Effector CD4-positive, alpha-beta T cell (primary cell): Measurements from ENCODE around the gene HPRT1.

ENCODE experiments used
- DNase-seq: peaks from one replicate; pipeline ENCODE4 v3.0.0-alpha.2; 2020

Gene HPRT1

DNA sequence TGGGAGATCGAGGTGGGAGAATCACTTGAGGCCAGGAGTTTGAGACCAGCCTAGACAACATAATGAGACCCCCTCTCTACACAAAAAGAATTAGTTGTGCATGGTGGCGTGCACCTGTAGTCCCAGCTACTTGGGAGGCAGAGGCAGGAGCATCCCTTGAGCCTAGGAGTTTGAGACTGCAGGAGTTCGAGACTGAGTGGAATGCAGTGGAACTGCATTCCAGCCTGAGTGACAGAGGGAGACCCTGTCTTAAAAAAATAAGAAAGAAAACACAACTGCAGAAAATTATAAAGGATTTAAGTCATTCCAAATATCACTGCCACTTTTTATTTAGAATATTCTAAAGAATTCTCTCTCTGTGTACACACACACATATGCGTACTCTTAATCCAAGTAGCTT lies 18.4 kb downstream of the HPRT1 start:
- DNase-seq: no peak

DNA sequence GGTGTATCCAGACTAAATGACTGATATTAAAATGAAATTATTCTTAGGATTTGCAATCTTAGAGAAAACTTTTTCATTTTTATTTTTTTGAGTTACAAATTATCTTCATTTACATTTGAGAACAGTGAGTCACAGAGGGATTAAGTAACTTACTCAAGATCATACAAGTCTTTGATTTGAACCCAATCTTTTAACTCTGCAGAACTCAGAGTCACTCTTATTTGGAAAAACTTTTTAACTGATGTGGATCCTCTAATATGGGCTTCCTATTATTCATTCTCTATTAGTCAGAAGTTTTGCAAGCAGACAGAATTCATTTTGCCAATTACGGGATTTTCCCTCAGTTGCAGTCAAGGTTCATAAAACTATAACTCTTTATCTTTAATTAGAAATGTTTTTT lies 20.1 kb downstream of the HPRT1 start:
- DNase-seq: no peak

DNA sequence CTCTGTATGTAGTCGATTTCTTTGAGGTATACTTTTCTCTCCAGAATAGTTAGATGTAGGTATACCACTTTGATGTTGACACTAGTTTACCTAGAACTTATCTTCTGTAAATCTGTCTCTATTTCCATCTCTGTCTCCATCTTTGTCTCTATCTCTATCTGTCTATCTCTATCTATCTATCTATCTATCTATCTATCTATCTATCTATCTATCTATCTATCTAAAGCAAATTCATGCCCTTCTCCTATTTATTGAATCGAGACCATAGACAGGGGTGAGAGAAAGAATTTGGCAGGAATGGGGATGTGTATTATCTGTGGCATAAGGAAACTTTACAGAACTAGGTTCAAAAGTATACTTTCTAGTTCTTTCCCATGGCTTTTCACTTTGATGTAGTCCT lies 21.4 kb downstream of the HPRT1 start:
- DNase-seq: no peak

DNA sequence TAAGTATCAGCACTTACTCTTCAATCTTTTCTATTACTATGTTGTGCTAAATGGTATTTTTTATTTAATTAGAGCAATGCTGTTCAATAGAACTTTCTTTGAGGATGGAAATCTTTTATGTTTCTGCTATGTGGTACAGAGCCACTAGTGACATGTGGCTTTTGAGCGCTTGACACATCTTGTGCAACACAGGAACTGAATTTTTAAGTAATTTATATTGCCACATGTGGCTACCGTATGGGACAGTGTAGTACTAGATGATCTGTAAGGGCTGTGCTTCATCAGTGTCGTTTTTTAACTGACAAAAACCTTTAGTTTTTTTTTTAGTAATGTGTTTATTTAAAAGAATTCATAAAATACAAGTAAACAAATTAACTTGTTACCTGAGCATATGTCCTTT lies 22.4 kb downstream of the HPRT1 start:
- DNase-seq: no peak

DNA sequence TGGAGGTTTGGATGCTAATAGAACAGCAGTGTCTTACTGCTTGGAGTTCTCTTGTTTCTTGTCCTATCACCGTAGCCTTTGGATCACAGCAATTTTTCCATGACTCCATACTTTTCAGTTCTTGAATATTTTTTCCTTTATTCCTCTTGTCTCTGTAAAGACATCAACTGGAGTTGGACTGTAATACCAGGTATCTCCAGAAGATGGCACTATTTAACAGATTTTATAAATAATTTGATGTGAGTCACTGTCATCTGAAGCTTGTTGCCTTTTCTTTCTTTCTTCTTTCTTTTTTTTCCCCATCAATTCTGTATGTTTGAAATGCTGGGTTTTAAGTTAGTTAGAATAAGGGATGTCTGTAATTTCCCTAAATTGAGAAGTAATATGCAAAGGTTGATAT lies 24.1 kb downstream of the HPRT1 start:
- DNase-seq: no peak

DNA sequence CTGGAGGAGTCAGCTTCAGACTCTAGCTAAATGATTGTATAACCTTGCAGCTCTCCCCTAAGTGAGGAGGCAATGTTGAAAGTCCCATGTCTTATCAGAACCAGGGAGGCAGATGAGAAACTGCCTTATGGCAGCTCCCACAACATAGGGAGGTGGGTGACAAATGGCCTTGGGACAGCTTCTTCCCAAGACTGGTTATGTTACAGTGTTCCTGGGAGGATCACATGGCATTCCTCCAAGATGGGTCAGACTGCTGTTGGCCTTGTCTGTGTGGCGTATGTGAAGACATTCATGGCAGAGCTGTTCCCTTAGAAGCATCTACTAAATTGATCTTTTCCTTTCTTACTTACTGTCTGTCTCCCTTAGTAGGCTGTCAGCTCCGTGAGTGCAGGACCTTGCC lies 42.0 kb downstream of the HPRT1 start:
- DNase-seq: no peak

DNA sequence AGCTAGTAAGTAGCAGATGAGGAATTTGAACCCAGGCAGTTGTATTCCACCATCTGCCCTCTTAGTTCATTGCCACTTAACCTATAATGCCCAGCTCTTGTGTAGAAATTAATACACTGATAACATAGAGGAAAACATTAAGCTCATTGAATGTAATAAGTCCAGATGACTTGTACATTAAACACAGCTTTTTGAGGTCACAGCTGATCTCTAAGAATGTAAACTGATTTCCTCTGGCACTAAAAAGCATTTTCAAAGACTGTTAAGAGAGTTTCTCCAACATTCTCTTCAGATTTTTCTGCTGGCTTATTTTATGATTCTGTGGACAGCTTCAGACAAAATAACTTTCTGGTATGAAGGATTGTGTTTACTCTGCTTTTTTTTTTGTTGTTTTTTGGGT lies 42.7 kb downstream of the HPRT1 start:
- DNase-seq: no peak

DNA sequence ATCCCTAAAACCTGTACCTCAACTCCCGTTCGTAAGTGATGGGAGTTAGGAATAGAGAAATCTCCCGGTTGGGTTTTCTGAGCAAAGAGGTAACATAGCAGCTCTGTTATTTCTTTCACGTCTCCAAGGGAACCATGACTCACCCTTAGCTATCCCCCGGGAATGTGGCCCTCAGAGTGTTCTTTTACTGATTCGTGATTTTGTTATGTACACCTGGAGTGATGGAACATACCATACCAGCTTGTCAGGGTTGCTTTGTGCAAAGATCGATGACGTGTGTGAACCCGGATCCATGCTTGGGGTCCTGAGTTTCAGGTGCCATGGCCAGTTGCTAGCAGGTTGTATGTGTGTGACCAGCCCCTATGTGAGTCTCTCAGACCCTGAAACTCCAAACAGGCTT lies 52.6 kb downstream of the HPRT1 start:
- DNase-seq: no peak

DNA sequence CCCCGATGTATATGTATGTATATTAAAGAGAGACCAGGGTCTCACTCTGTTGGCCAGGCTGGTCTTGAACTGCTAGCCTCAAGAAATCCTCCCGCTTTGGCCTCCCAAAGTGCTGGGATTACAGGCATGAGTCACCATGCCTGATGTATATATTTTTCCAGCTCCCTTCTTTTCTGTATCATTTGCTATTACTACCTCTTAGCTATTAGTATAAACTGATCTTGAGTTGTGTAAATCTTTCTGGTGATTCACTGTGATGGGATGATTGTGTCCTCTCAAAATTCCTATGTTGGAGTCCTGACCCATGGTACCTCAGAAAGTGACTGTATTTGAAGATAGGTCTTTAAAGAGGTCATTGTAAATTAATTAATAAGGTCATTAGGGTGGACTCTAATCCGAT lies 53.1 kb downstream of the HPRT1 start:
- no peak for DNase-seq

DNA sequence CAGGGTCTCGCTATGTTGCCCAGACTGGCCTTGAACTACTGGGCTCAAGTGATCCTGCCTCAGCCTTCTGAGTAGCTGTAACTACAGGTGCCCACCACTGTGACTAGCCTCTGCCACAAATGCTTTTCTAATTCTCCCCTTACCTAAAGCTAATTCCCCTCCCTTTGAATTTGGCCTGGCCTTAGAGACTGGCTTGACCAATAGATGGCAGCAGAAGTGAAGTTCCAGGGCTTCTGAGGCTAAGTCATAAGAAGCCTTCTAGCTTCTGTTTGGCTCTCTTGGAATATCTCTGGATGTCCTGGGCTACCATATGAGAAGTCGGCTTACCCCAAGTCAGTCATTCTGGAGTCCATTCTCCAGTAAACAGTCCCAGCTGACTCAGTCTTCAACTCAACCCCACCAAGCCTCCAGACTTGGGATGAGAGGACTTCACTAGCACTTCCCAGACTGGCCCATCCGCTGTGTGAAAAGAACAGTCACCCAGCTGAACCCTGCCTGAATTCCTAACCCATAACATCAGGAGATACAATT lies 61.0 kb downstream of the HPRT1 start:
- no peak for DNase-seq

DNA sequence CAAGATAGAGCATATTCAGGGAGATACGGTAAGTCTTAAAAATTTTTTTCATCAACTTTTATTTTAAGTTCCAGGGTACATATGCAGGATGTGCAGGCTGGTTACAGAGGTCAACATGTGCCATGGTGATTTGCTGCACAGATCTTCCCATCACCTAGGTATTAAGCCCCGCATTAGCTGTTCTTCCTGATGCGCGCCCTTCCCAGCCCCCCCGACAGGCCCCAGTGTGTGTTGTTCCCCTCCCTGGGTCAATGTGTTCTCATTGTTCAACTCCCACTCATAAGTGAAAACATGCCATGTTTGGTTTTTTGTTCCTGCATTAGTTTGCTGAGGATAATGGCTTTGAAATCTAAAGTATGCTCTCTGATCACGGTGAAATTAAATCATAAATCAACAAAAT lies 64.2 kb downstream of the HPRT1 start:
- no peak for DNase-seq

DNA sequence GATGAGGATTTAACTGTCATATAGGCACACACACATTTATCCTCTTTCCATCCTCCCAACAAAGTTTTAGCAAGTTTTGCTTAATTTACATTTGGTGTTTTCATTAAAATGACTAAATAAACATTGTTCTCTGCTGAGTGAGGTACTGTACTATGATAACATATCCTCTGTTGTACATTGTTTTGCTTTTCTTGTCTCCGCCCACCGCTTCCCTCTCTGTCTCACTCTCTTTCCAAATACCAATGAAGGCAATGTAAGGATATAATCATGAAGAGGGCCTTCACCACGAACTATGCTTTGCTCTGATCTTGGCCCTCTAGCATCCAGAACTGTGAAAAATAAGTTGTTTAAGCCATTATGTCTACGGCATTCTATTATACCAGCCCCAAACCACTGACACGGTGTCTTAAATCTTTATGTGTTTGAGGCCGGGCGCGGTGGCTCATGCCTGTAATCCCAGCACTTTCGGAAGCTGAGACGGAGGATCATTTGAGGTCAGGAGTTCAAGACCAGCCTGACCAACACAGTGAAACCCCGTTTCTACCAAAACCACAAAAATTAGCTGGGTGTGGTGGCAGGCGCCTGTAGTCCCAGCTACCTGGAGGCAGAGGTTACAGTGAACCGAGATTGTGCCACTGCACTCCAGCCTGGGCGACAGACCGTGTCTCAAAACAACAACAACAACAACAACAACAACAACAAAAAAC lies 65.3 kb downstream of the HPRT1 start:
- DNase-seq: no peak

DNA sequence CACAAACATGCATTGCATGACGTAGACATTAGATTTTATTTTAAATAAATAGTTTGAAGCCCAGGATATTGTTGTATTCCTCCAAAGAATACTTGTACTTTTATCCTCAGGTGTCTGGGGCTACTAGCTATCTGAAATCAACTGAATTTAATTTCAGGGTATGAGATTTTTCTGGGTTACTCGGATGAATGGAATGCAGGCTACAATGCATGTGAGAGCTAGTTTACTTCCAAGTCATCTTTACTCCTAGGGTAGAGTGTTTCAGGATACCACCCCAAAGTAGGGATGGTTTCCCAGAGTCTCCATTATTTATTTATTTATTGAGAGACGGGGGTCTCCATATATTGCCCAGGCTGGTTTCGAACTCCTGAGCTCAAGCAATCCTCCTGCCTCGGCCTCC lies 66.4 kb downstream of the HPRT1 start:
- no peak for DNase-seq

DNA sequence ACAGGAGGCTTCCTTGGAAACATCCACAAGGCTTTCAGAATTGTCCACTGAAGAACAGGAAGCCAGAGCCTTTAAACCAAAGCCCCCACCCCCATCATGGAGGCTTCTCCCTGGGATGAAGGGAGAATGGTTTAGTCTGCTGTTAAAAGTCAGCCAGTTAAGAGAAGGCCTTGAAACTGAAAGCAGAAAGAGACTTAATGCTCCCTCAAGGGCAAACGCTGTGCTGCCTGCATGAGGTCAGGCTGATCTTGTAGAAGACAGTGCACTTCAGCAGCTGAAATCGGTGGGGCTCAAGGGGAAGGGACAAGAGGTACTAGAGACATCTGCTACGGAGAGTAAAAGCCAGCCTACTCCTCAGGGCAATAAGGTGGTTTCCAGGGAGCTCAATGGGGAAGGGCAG lies 69.0 kb downstream of the HPRT1 start:
- DNase-seq: no peak

DNA sequence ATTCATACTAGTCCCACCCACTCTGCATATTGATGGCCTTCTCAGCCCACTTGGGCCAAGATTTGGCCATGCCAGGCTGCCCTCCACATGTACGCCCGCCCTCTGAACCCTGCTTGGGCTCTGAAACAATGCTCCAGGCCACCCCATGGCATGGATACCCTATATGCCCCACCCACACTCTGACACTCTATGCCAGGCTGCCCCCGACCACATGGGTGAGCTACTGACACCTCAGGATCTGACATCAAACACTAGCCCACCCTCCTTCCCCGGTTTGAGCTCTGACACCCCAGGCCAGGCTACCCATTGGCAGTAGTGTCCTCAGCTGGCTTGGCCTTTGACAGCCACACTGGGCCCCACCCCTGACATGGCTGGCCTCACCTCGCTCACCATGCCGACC lies 69.5 kb downstream of the HPRT1 start:
- no peak for DNase-seq

DNA sequence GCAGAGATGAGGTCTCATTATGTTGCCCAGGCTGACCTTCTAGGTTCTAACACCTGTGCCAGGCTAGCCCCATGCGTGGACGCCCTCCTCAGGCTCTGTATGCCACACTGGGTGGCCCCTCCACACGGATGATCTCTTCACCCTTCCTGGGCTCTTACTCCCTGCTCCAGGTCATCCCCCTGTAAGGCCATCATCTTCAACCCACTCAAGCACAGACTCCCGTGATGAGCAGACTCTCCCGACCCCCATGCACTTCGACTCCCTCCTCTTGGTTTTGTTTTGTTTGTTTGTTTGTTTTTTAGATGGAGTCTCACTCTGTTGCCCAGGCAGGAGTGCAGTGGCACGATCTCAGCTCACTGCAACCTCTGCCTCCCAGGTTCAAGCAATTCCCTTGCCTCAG lies 70.9 kb downstream of the HPRT1 start:
- no peak for DNase-seq

DNA sequence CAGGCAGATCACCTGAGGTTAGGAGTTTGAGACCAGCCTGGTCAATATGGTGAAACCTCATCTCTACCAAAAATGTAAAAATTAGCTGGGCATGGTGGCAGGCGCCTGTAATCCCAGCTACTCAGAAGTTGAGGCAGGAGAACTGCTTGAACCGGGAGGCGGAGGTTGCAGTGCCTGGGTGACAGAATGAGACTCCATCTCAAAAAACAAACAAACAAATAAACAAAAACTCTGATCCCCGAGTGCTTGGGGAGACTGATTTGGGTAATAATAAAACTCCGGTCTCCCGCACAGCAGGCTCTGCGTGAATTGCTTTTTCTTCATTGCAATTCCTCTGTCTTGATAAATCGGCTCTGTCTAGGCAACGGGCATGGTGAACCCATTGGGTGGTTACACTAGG lies 73.4 kb downstream of the HPRT1 start:
- DNase-seq: no peak

DNA sequence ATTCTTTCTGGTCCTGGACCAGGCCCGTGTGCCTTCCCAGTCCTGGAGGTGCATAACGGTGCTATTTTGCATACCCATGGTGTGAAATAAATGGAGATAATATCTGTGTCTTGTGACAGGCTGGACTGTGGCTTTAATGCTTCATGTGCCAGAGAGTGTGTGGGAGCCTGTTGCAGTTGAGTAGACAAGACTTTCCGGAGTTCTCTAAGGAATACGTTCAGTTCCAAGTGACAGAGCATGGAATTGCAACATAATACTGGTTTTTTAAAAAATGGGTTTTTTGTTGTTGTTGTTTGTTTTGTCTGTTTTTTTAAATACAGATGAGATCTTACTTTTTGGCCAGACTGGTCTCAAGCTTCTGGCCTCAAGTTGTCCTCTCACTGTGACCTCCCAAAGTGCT lies 74.0 kb downstream of the HPRT1 start:
- no peak for DNase-seq

DNA sequence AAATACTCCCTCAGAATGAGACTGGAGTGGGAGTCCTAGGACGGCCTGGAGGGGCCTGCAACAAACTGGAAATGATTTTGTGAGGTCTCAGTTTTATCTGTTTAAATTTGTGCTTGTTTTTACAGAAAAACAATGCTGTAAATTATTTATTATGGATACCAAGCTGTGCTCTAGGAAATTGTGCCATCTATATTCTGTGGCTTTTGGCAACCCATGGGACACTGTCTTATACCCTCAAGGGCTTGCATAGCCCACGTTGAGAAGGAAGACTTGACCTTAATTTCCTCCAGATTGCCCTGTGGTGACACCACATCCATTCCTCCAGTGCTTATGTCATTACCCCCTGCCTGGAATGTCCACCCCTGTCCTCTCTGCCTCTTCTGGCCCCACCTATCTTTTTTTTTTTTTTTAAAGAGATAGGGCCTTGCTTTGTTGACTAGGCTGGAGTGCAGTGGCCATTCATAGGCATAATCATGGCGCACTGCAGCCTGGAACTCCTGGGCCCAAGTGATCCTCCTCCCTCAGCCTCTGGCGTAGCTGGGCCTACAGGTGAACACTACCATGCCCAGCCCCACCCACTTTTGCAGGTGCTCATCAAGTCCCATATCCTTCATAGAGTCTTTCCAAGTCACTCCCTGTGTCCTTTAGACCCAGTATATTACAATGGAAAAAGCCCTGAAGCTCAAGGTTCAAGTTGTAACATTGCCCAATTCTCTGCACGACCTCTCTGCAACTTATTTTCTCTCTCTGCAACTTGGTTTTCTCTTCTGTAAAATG lies 77.4 kb downstream of the HPRT1 start:
- no peak for DNase-seq

DNA sequence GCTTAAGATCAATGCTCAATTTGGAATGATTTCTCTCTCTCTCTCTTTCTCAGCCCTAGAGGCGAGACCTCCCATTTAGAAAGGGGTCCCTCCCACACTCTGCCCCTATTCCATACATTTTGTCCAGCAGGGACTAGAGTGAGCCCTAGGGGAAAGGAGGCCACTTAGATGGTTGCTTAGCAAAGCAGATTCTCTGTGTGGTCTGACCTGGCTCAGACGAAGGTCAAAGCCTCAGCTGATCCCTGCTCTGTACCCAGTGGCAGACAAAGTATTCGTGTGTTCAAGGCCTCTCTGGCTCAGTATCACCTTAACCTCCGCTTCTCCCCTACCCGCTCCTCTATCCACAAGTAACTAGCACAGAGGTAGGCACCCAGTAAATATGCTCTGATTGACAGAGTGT lies 78.4 kb downstream of the HPRT1 start:
- no peak for DNase-seq

DNA sequence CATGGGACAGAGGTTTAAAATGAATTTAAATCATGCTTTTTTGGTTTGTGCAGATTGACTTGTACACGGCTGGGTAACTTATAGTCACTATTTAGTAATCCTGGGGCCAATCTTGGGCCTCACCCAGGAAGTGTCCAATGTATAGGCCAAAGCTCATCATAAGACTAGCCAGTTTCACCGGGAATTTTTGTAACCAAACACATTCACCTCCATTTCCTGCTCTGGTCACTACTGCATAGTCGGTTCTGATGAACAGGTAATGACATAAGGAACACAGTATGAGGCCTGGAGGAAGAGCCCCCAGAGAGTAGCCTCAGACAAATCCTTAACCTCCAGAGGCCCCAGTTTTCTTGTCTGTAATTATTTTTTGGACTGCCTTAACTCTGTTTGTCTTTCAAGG lies 81.9 kb downstream of the HPRT1 start:
- no peak for DNase-seq

DNA sequence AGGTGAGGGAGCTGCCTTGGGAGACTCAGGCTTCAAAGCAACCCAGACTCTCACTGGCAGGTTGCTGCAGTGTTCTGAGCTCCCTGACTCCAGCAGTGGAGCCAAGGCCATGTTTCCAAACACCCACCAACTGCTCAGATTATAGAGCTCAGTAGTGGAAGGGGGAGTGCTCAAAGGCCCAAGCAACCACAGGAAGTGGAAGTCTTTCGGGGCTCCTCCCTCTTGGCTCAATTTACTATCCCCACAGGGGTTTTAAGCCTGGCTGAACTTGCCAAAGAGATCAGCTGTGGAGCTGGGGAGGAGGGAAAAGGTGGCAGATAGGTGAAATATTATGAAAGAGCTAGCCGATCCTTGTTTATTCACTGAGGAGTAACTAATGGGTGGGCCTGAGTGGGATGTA lies 82.5 kb downstream of the HPRT1 start:
- no peak for DNase-seq

DNA sequence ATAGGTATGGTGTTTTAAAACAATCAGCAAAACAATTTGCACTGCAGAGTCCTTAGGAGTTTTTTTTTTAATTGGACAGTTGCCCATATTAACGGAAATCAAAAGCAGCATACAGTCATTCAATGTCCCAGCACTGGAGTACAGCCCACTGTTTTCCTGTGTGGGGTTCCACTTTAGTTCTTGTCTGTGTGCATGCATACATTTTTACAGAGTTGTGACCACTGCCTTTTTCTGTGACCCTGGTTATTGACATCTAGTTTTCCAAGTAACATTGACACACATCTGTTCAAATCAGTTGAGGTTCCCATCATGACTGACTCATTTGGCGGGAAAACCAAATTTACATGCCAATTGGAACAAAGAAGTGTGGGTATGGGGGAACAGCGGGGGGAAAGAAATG lies 83.3 kb downstream of the HPRT1 start:
- no peak for DNase-seq

DNA sequence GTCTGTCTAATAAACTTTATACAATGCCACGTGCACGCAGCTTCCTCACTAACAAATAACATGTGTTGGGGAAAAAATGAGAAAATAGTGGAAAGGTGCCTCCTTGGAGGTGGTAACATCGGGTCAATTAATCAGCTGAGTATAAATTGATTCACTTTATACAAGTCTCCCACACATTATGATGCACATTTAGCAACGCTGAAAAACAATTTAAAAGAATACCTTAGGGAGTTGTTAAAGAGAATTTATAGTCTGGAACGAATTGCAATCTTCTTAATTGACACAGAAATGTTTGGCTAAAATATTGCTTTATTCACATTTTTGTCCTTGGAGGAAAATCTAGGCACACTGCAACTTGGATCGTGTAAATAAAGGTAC lies 84.2 kb downstream of the HPRT1 start:
- DNase-seq: no peak
